Heart left ventricle (tissue), 16 donors: Measurements from ENCODE around the gene KCNJ4. TPM values are rescaled to one million over a fixed set of nuclear protein-coding genes. Genes with fewer than 3 reads are reported as not detected.

Experiments used
- ATAC-seq, 4 donors: fragments of 200-7000 bp; cut with Tn5 transposase; one replicate each; pipeline ENCODE4 v1.9.1; 2020 to 2022; ENCODE audit warnings: moderate library complexity in 4 of 4, mild to moderate bottlenecking in 3 of 4, moderate number of reproducible peaks in 1 of 4
- DNase-seq, 5 donors: peaks; one replicate each; pipeline ENCODE4 v3.0.0-alpha.2; 2020
- H3K27ac ChIP-seq, 12 donors: fragments of 200-600 bp; sonication (generic) in 4 of 12; one replicate each; pipeline versions ENCODE4 v1.5.0 to v1.8.0; 2016 to 2022; ENCODE audit warnings: mild to moderate bottlenecking in 2 of 12
- H3K27me3 ChIP-seq, 9 donors: fragments of 200-600 bp; sonication (generic) in 2 of 9; one replicate each; pipeline versions ENCODE4 v1.5.1 to v1.8.0; 2016 to 2022; ENCODE audit warnings: mild to moderate bottlenecking in 3 of 9
- H3K36me3 ChIP-seq, 9 donors: fragments of 200-600 bp; sonication (generic) in 2 of 9; one replicate each; pipeline versions ENCODE4 v1.5.0 to v1.8.0; 2018 to 2022; ENCODE audit warnings: mild to moderate bottlenecking in 2 of 9
- H3K4me1 ChIP-seq, 12 donors: fragments of 200-600 bp; sonication (generic) in 4 of 12; one replicate each; pipeline versions ENCODE4 v1.5.0 to v1.8.0; 2016 to 2022; ENCODE audit warnings: mild to moderate bottlenecking in 3 of 12
- H3K4me3 ChIP-seq, 12 donors: fragments of 200-600 bp; sonication (generic) in 4 of 12; one replicate each; pipeline versions ENCODE4 v1.5.0 to v1.8.0; 2017 to 2022; ENCODE audit warnings: mild to moderate bottlenecking in 9 of 12, moderate library complexity in 4 of 12
- H3K9me3 ChIP-seq, 12 donors: fragments of 200-600 bp; sonication (generic) in 4 of 12; one replicate each; pipeline versions ENCODE4 v1.5.0 to v1.8.0; 2016 to 2022; ENCODE audit warnings: mild to moderate bottlenecking in 1 of 12
- POLR2A ChIP-seq, 2 donors: fragments of 450-650 bp; IDR thresholded peaks; one replicate each; pipeline ENCODE4 v1.6.1; 2017; ENCODE audit warnings: antibody characterized with exemption in 2 of 2, mild to moderate bottlenecking in 2 of 2, moderate library complexity in 2 of 2
- WGBS, 4 donors: extraction: QIAGEN DNeasy Blood & Tissue Kit in 2 of 4; methylation state at CpG; one replicate each; pipeline versions ENCODE4 v1.1.5 to v1.1.7; 2013 to 2018; 5-methylcytosine and 5-hydroxymethylcytosine counted together
- intact Hi-C, 10 donors: fragments of 100-400 bp; cut with DNase I; formaldehyde crosslinking; loops; one replicate each; pipeline versions ENCODE4 v1.11.1 to v1.14.2; 2022
- polyA plus RNA-seq, 2 donors: library from polyadenylated mRNA; stranded (reverse); fragments of 200-250 nt; gene quantifications; one replicate each; pipeline ENCODE4 v1.2.3, GENCODE V29; 2013
- total RNA-seq, 9 donors: library from RNA; depleted of rRNA in 2 of 9; stranded (reverse); fragments of >200 nt in 2 of 9; fragmentation: NEBNext Ultra II Directional in 3 of 9; extraction: Animal tissue kit (Norgen Biotek cat#: 25700) in 3 of 9; gene quantifications; one replicate each; pipeline versions ENCODE4 v1.1.0 to v1.2.4, GENCODE V29; 2016 to 2023
- TF ChIP-seq, protein P1 (sequence below), 12 donors: fragments of 200-600 bp; sonication (generic) in 4 of 12; IDR thresholded peaks; one replicate each; pipeline versions ENCODE4 v1.5.0 to v1.8.0; 2018 to 2022; ENCODE audit warnings: antibody characterized with exemption in 12 of 12, mild to moderate bottlenecking in 5 of 12
- donor health status: ischemic (EF 13 %, LVEDD 7.1; RV severe dilation, severe dysfunction).
- donor health status: healthy with polysubstance abuse.
- donor health status: DM: no; HTN: yes; CAD: no.
- donor health status: DM: no; HTN: no; CAD: no.
- donor health status: ischemic (EF 25% LVEDD 6.9; RV normal size, moderate dysfunction).
- donor health status: ischemic (EF 25% LVEDD 5.7; RV mildly dilated, moderate dysfunction).
- donor health status: healthy.
- donor health status: DM: yes; HTN: yes; CAD: no.
- donor health status: ischemic (EF 35%, LVEDD 5.7; RV mildly dilated, moderate dysfunction).
- donor health status: nonischemic (EF 11% LVEDD 7.7; RV severe dilation, severe dysfunction).
- donor health status: DM: yes; HTN: yes; CAD: no.
- donor health status: PGD.
- donor health status: ischemic (EF 29% LVEDD 5.4; RV normal size, mild dysfunction).
- donor health status: nonischemic (EF 23%, LVEDD 6.1; RV moderate dilation, normal function).

The KCNJ4 gene
- total and polyA plus RNA-seq, 11 donors: 14.5 to 85.5 (median 39.7) TPM

DNA sequence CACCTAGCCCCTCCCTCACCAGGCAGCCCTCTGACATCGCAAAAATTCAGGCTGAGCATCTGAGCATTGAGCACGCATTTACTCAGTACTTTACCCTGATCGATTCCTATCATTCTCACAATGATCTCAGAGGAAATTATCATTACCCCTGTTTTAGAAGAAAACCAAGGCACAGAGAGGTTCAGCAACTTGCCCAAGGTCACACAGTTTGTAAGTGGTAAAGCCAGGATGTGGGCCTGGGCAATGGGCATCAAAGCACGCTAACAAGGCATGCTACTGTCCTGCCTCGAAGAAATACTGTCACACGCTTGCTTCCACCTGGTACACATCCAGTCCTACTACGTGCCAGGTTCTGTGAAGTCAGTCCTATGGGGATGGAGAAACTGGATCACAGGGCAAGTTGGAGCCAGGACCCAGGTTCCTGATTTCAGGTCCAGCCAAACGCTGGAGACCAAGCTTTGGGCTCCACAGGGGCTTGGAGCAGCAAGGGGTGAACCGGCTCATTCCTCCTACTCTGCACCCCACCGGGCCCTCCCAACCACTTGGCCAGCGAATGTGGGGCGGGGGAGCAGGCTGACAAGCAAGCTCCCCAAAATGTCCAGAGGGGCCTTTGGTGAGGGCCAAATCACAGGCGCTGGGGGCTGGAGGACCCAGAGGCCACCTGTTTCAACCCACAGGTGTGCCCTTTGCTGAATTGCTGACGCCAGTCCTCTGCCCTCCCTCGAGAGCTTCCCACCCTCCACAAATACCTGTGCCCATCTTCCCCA lies 18.2 kb downstream of the KCNJ4 start:
- DNase-seq (peak in 1 of 5 donors; percentile 22), ATAC-seq (no peak)
- Histone ChIP-seq H3K4me1 (peaks cover 0 to 49% (median 7%) of the 10 kb centered on the region in 12 donors), H3K27ac (peak overlapping the region in 6 of 12 donors; percentile 36 to 86 (median 64)), H3K36me3 (no peaks in the 10 kb centered on the region), H3K27me3 (peaks cover 0 to 3% (median 0%) of the 10 kb centered on the region in 9 donors), H3K9me3 (no peaks in the 10 kb centered on the region), H3K4me3 (no peak overlapping the region)
- intact Hi-C loops: no loop called here
- no peak for TF ChIP-seq POLR2A (IDR thresholded peaks at IDR 0.05)
- TF ChIP-seq, protein P1, sequence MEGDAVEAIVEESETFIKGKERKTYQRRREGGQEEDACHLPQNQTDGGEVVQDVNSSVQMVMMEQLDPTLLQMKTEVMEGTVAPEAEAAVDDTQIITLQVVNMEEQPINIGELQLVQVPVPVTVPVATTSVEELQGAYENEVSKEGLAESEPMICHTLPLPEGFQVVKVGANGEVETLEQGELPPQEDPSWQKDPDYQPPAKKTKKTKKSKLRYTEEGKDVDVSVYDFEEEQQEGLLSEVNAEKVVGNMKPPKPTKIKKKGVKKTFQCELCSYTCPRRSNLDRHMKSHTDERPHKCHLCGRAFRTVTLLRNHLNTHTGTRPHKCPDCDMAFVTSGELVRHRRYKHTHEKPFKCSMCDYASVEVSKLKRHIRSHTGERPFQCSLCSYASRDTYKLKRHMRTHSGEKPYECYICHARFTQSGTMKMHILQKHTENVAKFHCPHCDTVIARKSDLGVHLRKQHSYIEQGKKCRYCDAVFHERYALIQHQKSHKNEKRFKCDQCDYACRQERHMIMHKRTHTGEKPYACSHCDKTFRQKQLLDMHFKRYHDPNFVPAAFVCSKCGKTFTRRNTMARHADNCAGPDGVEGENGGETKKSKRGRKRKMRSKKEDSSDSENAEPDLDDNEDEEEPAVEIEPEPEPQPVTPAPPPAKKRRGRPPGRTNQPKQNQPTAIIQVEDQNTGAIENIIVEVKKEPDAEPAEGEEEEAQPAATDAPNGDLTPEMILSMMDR (IDR thresholded peaks at IDR 0.05): no peak
- 80 to 92% (median 89%) methylated on average over 11 to 15 of the region's 15 CpGs for whole genome bisulfite sequencing, 4 donors

DNA sequence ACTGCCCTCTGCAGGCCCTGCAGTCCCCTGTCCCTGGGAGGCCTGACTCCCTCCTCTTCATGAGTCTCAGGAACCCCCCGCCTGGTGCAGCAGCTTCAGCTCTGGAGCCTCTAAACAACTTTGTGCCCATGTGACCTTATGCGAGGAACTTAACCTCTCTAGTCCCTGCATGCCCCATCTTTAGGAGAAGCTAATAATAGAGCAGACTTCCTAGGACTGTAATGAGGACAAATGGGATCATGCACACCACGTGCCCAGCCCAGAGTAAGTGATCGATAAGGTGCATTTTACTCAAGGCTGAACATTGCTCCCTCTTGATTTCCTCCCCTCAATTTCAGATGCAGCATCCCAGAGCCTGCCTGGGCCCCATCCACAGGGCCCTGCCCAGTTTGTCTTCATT lies 19.0 kb downstream of the KCNJ4 start:
- H3K4me1 ChIP-seq: peaks cover 0 to 49% (median 8%) of the 10 kb centered on the region in 12 donors
- WGBS, 4 donors: 26 to 44% (median 37%) methylated on average over 3 to 4 of the region's 4 CpGs
- H3K9me3 ChIP-seq: no peaks in the 10 kb centered on the region
- peaks cover 0 to 3% (median 0%) of the 10 kb centered on the region in 9 donors for H3K27me3 ChIP-seq
- TF ChIP-seq, protein P1 (IDR thresholded peaks at IDR 0.05): no peak
- TF ChIP-seq POLR2A (IDR thresholded peaks at IDR 0.05): no peak
- no peak for DNase-seq
- intact Hi-C loops: no loop called here
- H3K36me3 ChIP-seq: no peaks in the 10 kb centered on the region
- ATAC-seq: peak; percentile 39 to 55 (median 40)
- H3K27ac ChIP-seq: peak overlapping the region in 9 of 12 donors; percentile 15 to 86 (median 66)
- no peak overlapping the region for H3K4me3 ChIP-seq

DNA sequence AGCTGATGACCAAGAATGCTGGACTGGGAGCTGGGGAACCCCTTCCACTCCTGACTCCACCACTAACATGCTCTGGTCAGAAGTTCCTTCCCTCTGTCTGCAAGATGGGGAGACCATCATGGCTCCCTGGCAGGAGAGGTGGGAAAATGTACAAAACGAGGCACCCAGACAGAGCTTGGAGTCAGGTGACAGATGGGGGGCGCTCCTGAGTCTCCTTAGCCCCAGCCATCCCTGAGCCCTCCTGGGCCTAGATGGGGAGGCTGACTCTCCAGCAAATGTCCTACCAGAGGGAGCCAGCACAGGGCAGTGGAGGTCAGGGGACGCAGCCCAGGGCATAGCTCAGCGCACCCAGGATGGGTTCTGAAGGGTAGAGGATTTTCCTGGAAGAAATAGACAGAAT lies 20.0 kb downstream of the KCNJ4 start:
- intact Hi-C loops: no loop called here
- H3K9me3 ChIP-seq: no peaks in the 10 kb centered on the region
- ATAC-seq (no peak), DNase-seq (no peak)
- peaks cover 0 to 3% (median 0%) of the 10 kb centered on the region in 9 donors for H3K27me3 ChIP-seq
- no peak for TF ChIP-seq POLR2A (IDR thresholded peaks at IDR 0.05)
- TF ChIP-seq, protein P1 (IDR thresholded peaks at IDR 0.05): peak in 1 of 12 donors; percentile 9
- H3K4me1 ChIP-seq: peaks cover 0 to 52% (median 8%) of the 10 kb centered on the region in 12 donors
- no peaks in the 10 kb centered on the region for H3K36me3 ChIP-seq
- H3K27ac ChIP-seq: peak overlapping the region in 6 of 12 donors; percentile 59 to 86 (median 68)
- WGBS, 4 donors: 72 to 87% (median 77%) methylated on average over 4 of the region's 4 CpGs
- H3K4me3 ChIP-seq: no peak overlapping the region

DNA sequence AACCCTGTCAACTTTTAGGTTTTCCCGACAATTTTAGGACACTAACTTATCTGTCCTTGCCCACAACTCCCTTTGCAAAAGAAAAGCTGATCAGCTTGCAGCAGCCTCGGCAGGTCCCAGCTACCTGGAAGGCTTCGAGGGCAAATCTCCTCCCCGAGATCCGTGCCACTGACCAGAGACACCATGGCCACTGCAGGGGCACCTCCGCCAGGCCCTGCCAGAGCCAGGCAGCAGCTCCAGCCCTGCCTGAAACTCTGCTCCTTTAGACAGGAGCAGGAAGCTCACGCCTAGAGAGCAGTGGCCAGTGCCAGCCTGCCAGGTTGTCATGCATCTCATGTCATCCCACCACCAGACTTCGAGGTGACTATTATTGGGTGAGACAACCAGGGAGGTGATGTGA lies 21.1 kb downstream of the KCNJ4 start:
- no peak overlapping the region for H3K4me3 ChIP-seq
- WGBS, 4 donors: 61 to 80% (median 69%) methylated on average over 5 to 8 of the region's 8 CpGs
- DNase-seq: no peak

More for the DNA sequence above, 21.1 kb downstream of the KCNJ4 start:
- Histone ChIP-seq H3K27me3 (peaks cover 0 to 3% (median 0%) of the 10 kb centered on the region in 9 donors), H3K9me3 (no peaks in the 10 kb centered on the region), H3K4me1 (peaks cover 0 to 60% (median 8%) of the 10 kb centered on the region in 12 donors), H3K27ac (peak overlapping the region in 5 of 12 donors; percentile 8 to 87 (median 28)), H3K36me3 (no peaks in the 10 kb centered on the region)
- no peak for ATAC-seq
- no peak for TF ChIP-seq POLR2A (IDR thresholded peaks at IDR 0.05)
- TF ChIP-seq, protein P1 (IDR thresholded peaks at IDR 0.05): no peak
- intact Hi-C loops: no loop called here
